ENCODE data around the gene GRB10.

- no peak for TF ChIP-seq ARNTL (CRISPR knock-in tag; IDR thresholded peaks at IDR 0.05; ENCODE audit: borderline replicate concordance, low read depth)
- TF ChIP-seq ZFP30 (CRISPR knock-in tag; IDR thresholded peaks at IDR 0.05), result no peak
- no peak for TF ChIP-seq BACH2 (CRISPR knock-in tag; IDR thresholded peaks at IDR 0.05; ENCODE audit: borderline replicate concordance)
- TF ChIP-seq PATZ1 (CRISPR knock-in tag; IDR thresholded peaks at IDR 0.05; ENCODE audit: borderline replicate concordance), result no peak
These were observed 221.8 kb downstream of the GRB10 start for GRCh38 chr7:50560865-50561351.
